GM12874 (cell line): ENCODE data around the gene ANKS1B.

Experiments used
- TF ChIP-seq, protein P1 (sequence below): IDR thresholded peaks from 2 replicates; pipeline ENCODE4 v1.5.1; 2011; ENCODE audit warnings: low read depth, mild to moderate bottlenecking, control low read depth, low read length, moderate library complexity; ENCODE audit not compliant: insufficient read depth

Gene ANKS1B

DNA sequence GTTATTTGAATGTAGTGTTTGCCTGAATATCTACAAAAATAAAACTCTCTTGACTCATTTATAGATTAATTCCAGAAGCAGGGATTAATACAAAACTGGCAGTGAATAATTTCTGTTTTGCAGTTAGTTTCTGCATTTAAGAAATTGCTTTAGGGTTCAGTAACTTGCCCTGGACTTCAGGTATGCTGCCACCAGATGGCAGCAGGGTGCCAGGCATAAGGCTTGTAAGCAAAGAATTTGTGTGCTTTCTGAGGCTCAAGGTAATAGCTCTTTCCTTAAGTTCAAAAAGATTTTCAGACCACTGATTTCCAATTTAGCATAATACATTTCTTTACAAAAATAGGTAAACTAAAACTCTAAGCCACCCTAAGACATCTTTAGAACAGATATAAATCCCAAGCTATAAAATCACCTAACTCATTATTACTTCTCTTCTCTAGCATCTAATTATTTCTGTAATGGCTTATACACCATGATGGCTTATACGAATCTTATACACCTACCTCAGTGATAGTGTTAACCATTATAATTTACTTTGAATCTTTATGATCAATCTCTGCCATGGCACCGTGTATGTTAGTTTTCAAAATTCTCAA is 941.3 kb downstream of the ANKS1B start:
- TF ChIP-seq, protein P1, sequence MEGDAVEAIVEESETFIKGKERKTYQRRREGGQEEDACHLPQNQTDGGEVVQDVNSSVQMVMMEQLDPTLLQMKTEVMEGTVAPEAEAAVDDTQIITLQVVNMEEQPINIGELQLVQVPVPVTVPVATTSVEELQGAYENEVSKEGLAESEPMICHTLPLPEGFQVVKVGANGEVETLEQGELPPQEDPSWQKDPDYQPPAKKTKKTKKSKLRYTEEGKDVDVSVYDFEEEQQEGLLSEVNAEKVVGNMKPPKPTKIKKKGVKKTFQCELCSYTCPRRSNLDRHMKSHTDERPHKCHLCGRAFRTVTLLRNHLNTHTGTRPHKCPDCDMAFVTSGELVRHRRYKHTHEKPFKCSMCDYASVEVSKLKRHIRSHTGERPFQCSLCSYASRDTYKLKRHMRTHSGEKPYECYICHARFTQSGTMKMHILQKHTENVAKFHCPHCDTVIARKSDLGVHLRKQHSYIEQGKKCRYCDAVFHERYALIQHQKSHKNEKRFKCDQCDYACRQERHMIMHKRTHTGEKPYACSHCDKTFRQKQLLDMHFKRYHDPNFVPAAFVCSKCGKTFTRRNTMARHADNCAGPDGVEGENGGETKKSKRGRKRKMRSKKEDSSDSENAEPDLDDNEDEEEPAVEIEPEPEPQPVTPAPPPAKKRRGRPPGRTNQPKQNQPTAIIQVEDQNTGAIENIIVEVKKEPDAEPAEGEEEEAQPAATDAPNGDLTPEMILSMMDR = peak; percentile 75

DNA sequence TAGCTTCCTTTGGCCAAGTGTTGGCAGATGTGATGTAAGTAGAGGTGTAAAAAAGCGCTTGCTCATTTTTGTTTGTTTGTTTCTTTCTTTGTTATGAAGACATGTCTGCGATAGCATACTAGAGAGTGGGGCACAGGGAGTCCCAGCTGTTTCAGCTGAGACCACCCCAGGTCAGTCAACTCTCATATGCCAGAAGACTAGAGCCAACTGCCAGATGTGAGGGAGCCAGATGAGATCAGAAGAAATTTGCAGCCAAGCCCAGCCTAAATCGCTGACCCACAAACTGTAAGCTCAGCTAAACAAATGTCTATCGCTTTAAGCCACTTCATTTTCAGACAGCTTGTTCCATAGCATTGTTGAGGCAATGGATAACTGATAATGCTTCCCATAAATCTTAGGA is 942.5 kb downstream of the ANKS1B start:
- TF ChIP-seq, protein P1 = no peak

DNA sequence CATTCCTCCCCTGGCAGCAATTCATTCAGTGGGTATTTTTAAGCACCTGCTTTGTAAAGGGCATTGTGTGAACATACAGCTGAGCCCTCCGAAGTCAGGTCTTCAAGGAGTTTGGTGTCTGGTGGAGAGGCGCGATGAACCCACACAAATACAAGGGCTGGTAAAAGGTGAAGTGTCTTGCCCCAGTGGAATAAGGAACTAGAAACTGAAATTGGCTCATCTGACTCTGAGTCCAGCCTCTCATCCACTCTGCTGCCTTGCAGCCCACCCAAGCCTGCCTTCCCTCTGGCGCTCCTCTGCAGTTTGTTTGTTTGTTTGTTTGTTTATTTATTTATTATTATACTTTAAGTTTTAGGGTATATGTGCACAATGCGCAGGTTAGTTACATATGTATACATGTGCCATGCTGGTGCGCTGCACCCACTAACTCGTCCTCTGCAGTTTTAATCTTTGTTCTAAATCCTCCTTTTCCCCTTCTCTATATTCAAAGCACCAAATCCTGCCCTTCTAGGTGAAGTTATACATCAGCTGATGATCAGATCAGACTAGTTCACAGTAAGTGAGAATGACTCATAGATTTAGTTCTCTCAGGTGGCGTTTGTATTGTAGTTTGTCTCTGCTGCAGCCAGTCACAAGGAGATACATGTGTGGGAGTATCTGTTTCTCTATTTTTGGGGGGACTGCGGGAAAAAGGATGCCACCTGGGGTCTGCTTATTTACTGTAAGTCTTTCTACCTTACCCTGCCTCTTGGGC is 945.2 kb downstream of the ANKS1B start:
- TF ChIP-seq, protein P1 = no peak

DNA sequence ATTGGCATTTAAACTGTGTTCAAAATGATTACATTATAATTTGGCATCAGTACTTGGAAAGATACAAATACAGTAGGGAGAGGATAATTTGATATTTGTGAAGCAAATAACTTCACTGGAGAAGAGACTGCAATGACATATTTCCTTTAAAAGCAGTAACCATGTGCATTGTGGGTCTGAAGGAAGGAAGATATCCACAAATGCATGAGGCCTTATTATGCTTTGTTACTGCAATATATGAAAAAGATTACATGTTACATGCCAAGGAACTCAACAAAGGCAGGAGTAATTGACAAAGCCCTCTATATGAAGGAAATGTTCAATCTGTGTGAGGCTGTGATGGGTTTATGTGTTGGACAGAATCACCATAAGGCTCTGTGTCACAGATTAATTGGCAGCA is 948.2 kb downstream of the ANKS1B start:
- TF ChIP-seq, protein P1 = no peak

DNA sequence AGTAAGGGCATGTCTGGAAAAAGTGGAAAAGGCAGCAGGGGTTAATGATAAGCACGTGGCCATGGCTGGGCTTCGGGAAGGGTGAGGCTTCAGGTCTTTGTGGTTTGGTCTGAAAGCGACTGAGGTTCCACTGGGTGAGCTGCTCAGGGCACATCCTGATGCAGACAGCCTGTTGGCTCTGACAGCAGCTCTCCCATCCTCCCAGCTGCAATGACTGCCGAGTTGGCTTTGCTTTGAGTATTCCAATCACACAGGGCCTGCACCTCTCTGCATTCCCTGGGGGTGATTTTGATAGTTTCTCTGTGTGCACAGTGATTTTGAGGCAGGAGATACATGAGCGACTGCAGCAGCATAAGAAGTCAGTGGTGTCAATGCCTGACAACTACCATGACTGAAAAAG is 948.9 kb downstream of the ANKS1B start:
- TF ChIP-seq, protein P1 = no peak

DNA sequence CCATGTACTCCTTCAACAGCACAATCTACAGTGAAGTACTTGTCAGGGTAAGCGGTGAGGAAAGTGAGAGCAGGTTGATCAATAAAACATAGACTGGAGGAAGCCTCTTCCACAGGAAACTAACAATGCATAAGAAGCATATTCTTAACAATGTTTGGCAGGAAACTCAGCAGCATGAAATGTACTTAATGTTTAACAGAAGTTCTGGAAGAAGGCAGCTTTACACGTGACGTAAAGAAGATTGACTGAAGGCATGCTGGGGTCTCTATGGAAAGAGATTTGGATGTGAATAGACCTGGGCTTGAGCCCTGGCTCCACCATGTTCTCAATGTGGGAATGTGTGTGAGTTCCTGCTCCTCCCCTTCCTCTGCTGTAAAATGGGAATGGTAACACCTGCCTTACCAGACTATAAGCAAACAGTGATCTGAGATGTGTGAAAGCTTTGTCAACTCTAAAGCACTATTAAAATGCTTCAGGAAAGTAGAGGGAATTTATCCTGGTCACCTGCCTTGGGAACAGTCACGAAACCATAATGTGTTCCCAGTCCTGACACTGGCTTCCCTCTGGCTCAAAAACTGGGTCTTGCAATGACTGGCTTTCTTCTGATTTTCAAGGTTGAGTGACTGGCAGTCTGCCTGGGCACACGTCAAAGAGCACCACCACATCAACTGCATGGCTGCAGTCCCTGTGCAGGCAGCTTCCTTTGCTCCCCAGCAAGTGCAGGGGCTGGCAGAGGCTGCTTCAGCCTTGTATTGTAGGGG is 955.0 kb downstream of the ANKS1B start:
- TF ChIP-seq, protein P1 = no peak

DNA sequence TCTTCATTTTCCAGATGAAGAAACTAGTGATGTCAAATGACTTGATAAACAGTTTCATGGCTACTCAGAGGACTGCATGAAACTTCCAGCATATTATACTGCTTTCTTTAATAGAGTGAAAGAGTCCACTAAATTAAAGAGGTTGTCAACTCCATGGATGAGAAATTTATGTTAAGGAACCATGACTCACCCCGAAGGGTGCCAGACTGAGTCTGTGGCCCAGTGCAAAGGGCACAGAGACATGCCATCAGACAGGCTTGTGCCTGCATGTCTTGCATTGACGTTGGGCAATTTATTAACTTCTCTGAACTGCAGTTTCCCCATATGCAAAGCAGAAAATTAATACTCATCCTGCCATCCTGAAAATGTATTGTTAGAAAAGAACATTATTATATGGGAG is 957.3 kb downstream of the ANKS1B start:
- TF ChIP-seq, protein P1 = no peak
